Stomach (tissue), 4 donors: ENCODE measurements around the gene FOXB2.
"Not testable (repeated sequence)": the region's sequence is repeated elsewhere in the genome, so short reads cannot be mapped to it uniquely, and the experiment has no call there.

Experiments used
- POLR2A ChIP-seq, 4 donors: fragments of 450-650 bp; IDR thresholded peaks; one replicate each; pipeline ENCODE4 v1.6.1; 2016; ENCODE audit warnings: antibody characterized with exemption in 4 of 4, control low read depth in 2 of 4, mild to moderate bottlenecking in 1 of 4, moderate library complexity in 1 of 4
- TF ChIP-seq, protein P1 (sequence below), 7 experiments: fragments of 450-650 bp in 4 of 7; fragments of 200-600 bp in 3 of 7; sonication (generic) in 3 of 7; IDR thresholded peaks; one replicate each; pipeline ENCODE4 v1.5.1; 2016 to 2019; ENCODE audit warnings: antibody characterized with exemption in 7 of 7, control low read depth in 2 of 7, mild to moderate bottlenecking in 1 of 7

DNA sequence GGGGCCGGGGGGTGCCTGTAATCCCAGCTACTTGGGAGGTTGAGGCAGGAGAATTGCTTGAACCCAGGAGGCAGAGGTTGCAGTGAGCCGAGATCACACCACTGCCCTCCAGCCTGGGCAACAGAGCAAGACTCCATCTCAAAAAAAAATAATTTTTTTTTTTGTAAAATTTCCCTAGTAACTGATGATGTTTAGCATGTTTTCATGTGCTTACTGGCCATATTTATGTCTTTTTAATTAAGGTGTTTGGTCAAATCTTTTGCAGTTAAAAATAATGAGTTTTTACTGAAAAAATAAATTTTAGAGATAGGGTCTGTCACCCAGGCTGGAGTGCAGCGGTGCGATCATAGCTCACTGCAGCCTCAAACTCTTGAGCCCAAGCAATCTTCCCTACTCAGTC lies 24.3 kb downstream of the FOXB2 start:
- TF ChIP-seq, protein P1, sequence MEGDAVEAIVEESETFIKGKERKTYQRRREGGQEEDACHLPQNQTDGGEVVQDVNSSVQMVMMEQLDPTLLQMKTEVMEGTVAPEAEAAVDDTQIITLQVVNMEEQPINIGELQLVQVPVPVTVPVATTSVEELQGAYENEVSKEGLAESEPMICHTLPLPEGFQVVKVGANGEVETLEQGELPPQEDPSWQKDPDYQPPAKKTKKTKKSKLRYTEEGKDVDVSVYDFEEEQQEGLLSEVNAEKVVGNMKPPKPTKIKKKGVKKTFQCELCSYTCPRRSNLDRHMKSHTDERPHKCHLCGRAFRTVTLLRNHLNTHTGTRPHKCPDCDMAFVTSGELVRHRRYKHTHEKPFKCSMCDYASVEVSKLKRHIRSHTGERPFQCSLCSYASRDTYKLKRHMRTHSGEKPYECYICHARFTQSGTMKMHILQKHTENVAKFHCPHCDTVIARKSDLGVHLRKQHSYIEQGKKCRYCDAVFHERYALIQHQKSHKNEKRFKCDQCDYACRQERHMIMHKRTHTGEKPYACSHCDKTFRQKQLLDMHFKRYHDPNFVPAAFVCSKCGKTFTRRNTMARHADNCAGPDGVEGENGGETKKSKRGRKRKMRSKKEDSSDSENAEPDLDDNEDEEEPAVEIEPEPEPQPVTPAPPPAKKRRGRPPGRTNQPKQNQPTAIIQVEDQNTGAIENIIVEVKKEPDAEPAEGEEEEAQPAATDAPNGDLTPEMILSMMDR (IDR thresholded peaks at IDR 0.05) = not testable (repeated sequence)
- TF ChIP-seq POLR2A (IDR thresholded peaks at IDR 0.05) = not testable (repeated sequence)
